Sigmoid colon (tissue), 3 donors: ENCODE measurements around the gene SRP9.
"Not testable (repeated sequence)": the region's sequence is repeated elsewhere in the genome, so short reads cannot be mapped to it uniquely, and the experiment has no call there.

Experiments
- CTCF ChIP-seq, 4 experiments: fragments of 450-650 bp in 3 of 4; fragments of 200-600 bp in 1 of 4; IDR thresholded peaks; one replicate each; pipeline ENCODE4 v1.5.1; 2016 to 2019; ENCODE audit warnings: antibody characterized with exemption in 4 of 4, mild to moderate bottlenecking in 3 of 4, moderate library complexity in 2 of 4
- POLR2A ChIP-seq, 2 donors: fragments of 450-650 bp; IDR thresholded peaks; one replicate each; pipeline ENCODE4 v1.6.1; 2016; ENCODE audit warnings: antibody characterized with exemption in 2 of 2, mild to moderate bottlenecking in 2 of 2, moderate library complexity in 2 of 2

GRCh38 chr1:225779165-225779564, 1.5 kb downstream of the SRP9 start:
- not testable (repeated sequence) for TF ChIP-seq CTCF, POLR2A (IDR thresholded peaks at IDR 0.05)
